IMR-90 (cell line): ENCODE data around the gene SIN3B. TPM values are rescaled to one million over a fixed set of nuclear protein-coding genes. Genes with fewer than 3 reads are reported as not detected.

Source experiments
- ATAC-seq: fragments of 200-7000 bp; cut with Tn5 transposase; 2 replicates; pipeline ENCODE4 v1.9.1; 2020; ENCODE audit warnings: low read depth, mild to moderate bottlenecking, moderate library complexity
- BruUV-seq: library from RNA; stranded (reverse); fragments of 400-500 nt; replicated peaks from 2 replicates; lab custom pipeline; 2021; lab: Mats Ljungman, UMichigan
- CTCF ChIA-PET: fragments of 300-600 bp; formaldehyde crosslinking; extraction: SDS; loops from one replicate; lab custom pipeline; 2021; ENCODE audit warnings: antibody characterized with exemption; lab: Yijun Ruan, JAX
- POLR2A ChIA-PET: fragments of 300-600 bp; sonication (Branson Sonifier 250); formaldehyde crosslinking; loops from one replicate; lab custom pipeline; 2022; ENCODE audit warnings: antibody characterized with exemption; ENCODE audit not compliant: unreplicated experiment; lab: Charles Lee
- DNase-seq: peaks from one replicate; pipeline ENCODE4 v3.0.0; 2013
- H2AFZ ChIP-seq: replicated peaks from 2 replicates; pipeline ENCODE3; 2013; ENCODE audit warnings: low read length, mild to moderate bottlenecking; ENCODE audit not compliant: poor library complexity
- H2AK5ac ChIP-seq: 2 replicates; pipeline ENCODE4 v1.6.1; 2013; ENCODE audit warnings: low read depth, low read length, inconsistent platforms
- H2AK9ac ChIP-seq: replicated peaks from 2 replicates; pipeline ENCODE3; 2013; ENCODE audit warnings: mild to moderate bottlenecking, low read depth, low read length, moderate library complexity; ENCODE audit not compliant: poor library complexity
- H2BK120ac ChIP-seq: 2 replicates; pipeline ENCODE4 v1.6.1; 2013; ENCODE audit warnings: low read depth, low read length, inconsistent platforms
- H2BK15ac ChIP-seq: 3 replicates; pipeline ENCODE4 v1.6.1; 2013; ENCODE audit warnings: low read depth, low read length, inconsistent platforms
- H2BK20ac ChIP-seq: 2 replicates; pipeline ENCODE4 v1.6.1; 2013; ENCODE audit warnings: low read depth, mild to moderate bottlenecking, inconsistent platforms, low read length, moderate library complexity
- H2BK5ac ChIP-seq: 2 replicates; pipeline ENCODE4 v1.6.1; 2013; ENCODE audit warnings: mild to moderate bottlenecking, low read depth, low read length, inconsistent platforms; ENCODE audit not compliant: poor library complexity, severe bottlenecking
- H3K14ac ChIP-seq: replicated peaks from 2 replicates; pipeline ENCODE4 v1.6.1; 2013; ENCODE audit warnings: low read depth, low read length, inconsistent platforms
- H3K18ac ChIP-seq: 2 replicates; pipeline ENCODE4 v1.6.1; 2013; ENCODE audit warnings: low read depth, low read length, control low read depth
- H3K23ac ChIP-seq: 2 replicates; pipeline ENCODE4 v1.6.1; 2013; ENCODE audit warnings: low read depth, low read length, inconsistent platforms
- H3K27ac ChIP-seq: 2 replicates; pipeline ENCODE4 v1.5.1; 2013; ENCODE audit warnings: mild to moderate bottlenecking, control low read depth, low read length; ENCODE audit not compliant: insufficient read depth
- H3K27me3 ChIP-seq: 2 replicates; pipeline ENCODE4 v1.6.1; 2013; ENCODE audit warnings: low read length; ENCODE audit not compliant: control insufficient read depth, insufficient read depth
- H3K36me3 ChIP-seq: 2 replicates; pipeline ENCODE4 v1.6.1; 2013; ENCODE audit warnings: low read length, mixed read lengths; ENCODE audit not compliant: control insufficient read depth, insufficient read depth
- H3K4ac ChIP-seq: 2 replicates; pipeline ENCODE4 v1.6.1; 2013; ENCODE audit warnings: low read depth, low read length, inconsistent platforms
- H3K4me1 ChIP-seq: 2 replicates; pipeline ENCODE4 v1.6.1; 2013; ENCODE audit warnings: low read length, mixed read lengths; ENCODE audit not compliant: control insufficient read depth, insufficient read depth
- H3K4me2 ChIP-seq: 2 replicates; pipeline ENCODE4 v1.6.1; 2013; ENCODE audit warnings: low read depth, mild to moderate bottlenecking, control low read depth, low read length, moderate library complexity
- H3K4me3 ChIP-seq: 2 replicates; pipeline ENCODE4 v1.5.1; 2013; ENCODE audit warnings: low read depth, mild to moderate bottlenecking, control low read depth, low read length, moderate library complexity; ENCODE audit not compliant: insufficient read depth
- H3K56ac ChIP-seq: 2 replicates; pipeline ENCODE4 v1.6.1; 2013; ENCODE audit warnings: low read length, inconsistent platforms; ENCODE audit not compliant: insufficient read depth; ENCODE audit errors: extremely low read depth
- H3K79me1 ChIP-seq, 2 experiments: 2 replicates each; pipeline ENCODE4 v1.6.1; 2013; ENCODE audit warnings: low read length in 2 of 2, inconsistent platforms in 1 of 2, low read depth in 1 of 2
- H3K9ac ChIP-seq: 2 replicates; pipeline ENCODE4 v1.6.1; 2013; ENCODE audit warnings: low read depth, low read length, control low read depth
- H3K9me1 ChIP-seq: 2 replicates; pipeline ENCODE4 v1.6.1; 2013; ENCODE audit warnings: low read length, inconsistent platforms; ENCODE audit not compliant: insufficient read depth
- H3K9me3 ChIP-seq: 2 replicates; pipeline ENCODE4 v1.6.1; 2013; ENCODE audit warnings: low read length; ENCODE audit not compliant: control insufficient read depth, insufficient read depth
- H4K20me1 ChIP-seq: 2 replicates; pipeline ENCODE4 v1.6.1; 2013; ENCODE audit warnings: low read length, inconsistent platforms; ENCODE audit not compliant: insufficient read depth
- H4K5ac ChIP-seq: 2 replicates; pipeline ENCODE4 v1.6.1; 2013; ENCODE audit warnings: mild to moderate bottlenecking, low read depth, low read length, control low read depth
- H4K8ac ChIP-seq, 2 experiments: 2 replicates each; pipeline ENCODE4 v1.6.1; 2013; ENCODE audit warnings: low read depth in 2 of 2, low read length in 2 of 2, control low read depth in 1 of 2, inconsistent platforms in 1 of 2
- H4K91ac ChIP-seq: 2 replicates; pipeline ENCODE4 v1.6.1; 2013; ENCODE audit warnings: low read depth, low read length, inconsistent platforms; ENCODE audit not compliant: insufficient read depth
- BHLHE40 ChIP-seq: fragments of 150-350 bp; IDR thresholded peaks from 2 replicates; pipeline ENCODE4 v1.6.1; 2016; ENCODE audit warnings: mild to moderate bottlenecking, low read depth, low read length
- CEBPB ChIP-seq: IDR thresholded peaks from 2 replicates; pipeline ENCODE4 v1.6.1; 2012; ENCODE audit warnings: low read depth, low read length, improper control_type of control experiment
- CTCF ChIP-seq: conservative IDR thresholded peaks from 2 replicates; pipeline ENCODE4 v1.5.1; 2012; ENCODE audit warnings: mild to moderate bottlenecking, low read depth, low read length, improper control_type of control experiment
- ELK1 ChIP-seq: fragments of 150-350 bp; IDR thresholded peaks from 2 replicates; pipeline ENCODE4 v1.6.1; 2016; ENCODE audit warnings: low read depth, mild to moderate bottlenecking, low read length, moderate library complexity, borderline replicate concordance
- FOS ChIP-seq: fragments of 150-350 bp; IDR thresholded peaks from 2 replicates; pipeline ENCODE4 v1.6.1; 2016; ENCODE audit warnings: low read depth, low read length
- MAFK ChIP-seq: IDR thresholded peaks from 2 replicates; pipeline ENCODE4 v1.6.1; 2012; ENCODE audit warnings: low read depth, low read length, improper control_type of control experiment
- MAZ ChIP-seq: IDR thresholded peaks from 2 replicates; pipeline ENCODE4 v1.6.1; 2012; ENCODE audit warnings: low read depth, mild to moderate bottlenecking, low read length, improper control_type of control experiment, moderate library complexity, borderline replicate concordance
- NFE2L2 ChIP-seq: fragments of 150-350 bp; IDR thresholded peaks from 2 replicates; pipeline ENCODE4 v1.6.1; 2016; ENCODE audit warnings: low read depth, mild to moderate bottlenecking, low read length
- POLR2A ChIP-seq: IDR thresholded peaks from 2 replicates; pipeline ENCODE4 v1.6.1; 2012; ENCODE audit warnings: mild to moderate bottlenecking, low read depth, low read length
- RAD21 ChIP-seq: IDR thresholded peaks from 2 replicates; pipeline ENCODE4 v1.6.1; 2012; ENCODE audit warnings: low read length, improper control_type of control experiment
- RFX5 ChIP-seq: IDR thresholded peaks from 2 replicates; pipeline ENCODE4 v1.8.0; 2012; ENCODE audit warnings: low read depth, mild to moderate bottlenecking, low read length, moderate library complexity
- SMC3 ChIP-seq: fragments of 150-350 bp; IDR thresholded peaks from 2 replicates; pipeline ENCODE4 v1.6.1; 2016; ENCODE audit warnings: low read depth, mild to moderate bottlenecking, antibody characterized with exemption, low read length, moderate library complexity
- USF2 ChIP-seq: fragments of 150-350 bp; IDR thresholded peaks from 2 replicates; pipeline ENCODE4 v1.6.1; 2017; ENCODE audit warnings: mild to moderate bottlenecking, antibody characterized with exemption, low read length, low read depth
- WGBS, 2 experiments: methylation state at CpG; one replicate each; pipeline versions ENCODE4 v1.1.5 to v1.1.7; 2013; ENCODE audit warnings: missing lambda C conversion rate in 2 of 2; ENCODE audit not compliant: insufficient read length in 1 of 2; ENCODE audit errors: extremely low coverage in 2 of 2; 5-methylcytosine and 5-hydroxymethylcytosine counted together
- dilution Hi-C: fragments of 300-500 bp; cut with HindIII; formaldehyde crosslinking; loops from one replicate; pipeline ENCODE4 v1.14.3; 2018; ENCODE audit warnings: low sequenced_read_pairs; ENCODE audit not compliant: unreplicated experiment
- in situ Hi-C: fragments of 300-500 bp; cut with MboI; formaldehyde crosslinking; loops from 3 replicates; pipeline ENCODE4 v1.14.3; 2019; ENCODE audit warnings: low sequenced_read_pairs, inconsistent platforms, mixed read lengths
- intact Hi-C: fragments of 100-400 bp; cut with micrococcal nuclease; formaldehyde crosslinking; loops from 2 replicates; pipeline ENCODE4 v1.10.0; 2022
- polyA plus RNA-seq, 3 experiments: library from polyadenylated mRNA; depleted of rRNA; stranded (reverse); fragments of >200 nt; gene quantifications; 2 replicates each; pipeline ENCODE4 v1.2.3, GENCODE V29; 2012; ENCODE audit warnings: low replicate concordance in 1 of 3
- total RNA-seq: library from RNA; depleted of rRNA; stranded (reverse); fragments of >200 nt; gene quantifications from 2 replicates; pipeline ENCODE4 v1.2.3, GENCODE V29; 2012

Gene SIN3B
- total and polyA plus RNA-seq, 2 of the 4 experiments (the other 2 are of a cell fraction), result 7.9 to 40.0 TPM

- no peak overlapping the region for H2AK9ac ChIP-seq
- CTCF ChIA-PET, result interaction anchor here (0.6 kb wide), 1 partner anchor 169 kb away, joined by 4 read pairs; no protein-coding TSS in a partner anchor
- POLR2A ChIA-PET, result no interaction called here
- H3K18ac ChIP-seq, result no peak overlapping the region
- H2BK120ac ChIP-seq, result no peak overlapping the region
- BruUV-seq, result no TSS peak
- H3K9me1 ChIP-seq, result peaks cover 33% of the 10 kb centered on the region
- H3K23ac ChIP-seq, result no peak overlapping the region
- H3K27ac ChIP-seq, result no peak overlapping the region
- TF ChIP-seq USF2 (no peak), NFE2L2 (no peak), BHLHE40 (no peak), FOS (no peak), MAZ (no peak), RFX5 (no peak), ELK1 (no peak), POLR2A (no peak), CEBPB (no peak), CTCF (no peak), SMC3 (no peak), MAFK (no peak), RAD21 (no peak)
- no peak overlapping the region for H4K8ac ChIP-seq
- no peak overlapping the region for H3K4me3 ChIP-seq
- H3K36me3 ChIP-seq, result peaks cover 56% of the 10 kb centered on the region
- no peak overlapping the region for H3K14ac ChIP-seq
- intact Hi-C loops, result no loop called here
- H3K4me1 ChIP-seq, result peaks cover 18% of the 10 kb centered on the region
- no peak overlapping the region for H2AFZ ChIP-seq
- H2AK5ac ChIP-seq, result no peak overlapping the region
- dilution Hi-C loops, result no loop called here
- H4K20me1 ChIP-seq, result peaks cover 13% of the 10 kb centered on the region
- WGBS, 2 experiments, result 92% methylated on average over 2 of the region's 7 CpGs; no CpG with 5 or more reads in 1 of the 2 experiments
- no peaks in the 10 kb centered on the region for H3K27me3 ChIP-seq
- H2BK20ac ChIP-seq, result no peak overlapping the region
- H2BK15ac ChIP-seq, result no peak overlapping the region
- no peak for DNase-seq
- no peak overlapping the region for H4K91ac ChIP-seq
- no peak for ATAC-seq
- no peak overlapping the region for H2BK5ac ChIP-seq
- H3K4ac ChIP-seq, result no peak overlapping the region
- H3K4me2 ChIP-seq, result no peak overlapping the region
- no peak overlapping the region for H3K56ac ChIP-seq
- H4K5ac ChIP-seq, result no peak overlapping the region
- H3K9ac ChIP-seq, result no peak overlapping the region
- in situ Hi-C loops, result no loop called here
- no peaks in the 10 kb centered on the region for H3K9me3 ChIP-seq
- peaks cover 10 to 58% of the 10 kb centered on the region in 2 experiments; a peak in 3 of 4 replicates for H3K79me1 ChIP-seq
Measured at GRCh38 chr19:16853066-16853465, 23.9 kb downstream of the SIN3B start.
